OCI-LY3 (cell line): ENCODE data around the gene ANKRD27.

Experiments
- H2AFZ ChIP-seq: fragments of 200-600, 300-600 bp; shearing (Covaris generic); 2 replicates; pipeline ENCODE4 v1.6.0; 2014; ENCODE audit warnings: antibody characterized with exemption, low read depth, low read length
- H3K27ac ChIP-seq: fragments of 200-600, 300-600 bp; sonication (generic); 2 replicates; pipeline ENCODE4 v1.5.1; 2014; ENCODE audit warnings: mild to moderate bottlenecking, low read length, moderate library complexity, mixed read lengths
- H3K27me3 ChIP-seq: fragments of 200-600, 300-600 bp; sonication (generic); 2 replicates; pipeline ENCODE4 v1.6.1; 2014; ENCODE audit warnings: low read depth, low read length, mixed read lengths
- H3K36me3 ChIP-seq: fragments of 200-600, 300-600 bp; sonication (generic); replicated peaks from 2 replicates; pipeline ENCODE3; 2014; ENCODE audit warnings: low read depth, low read length, mixed read lengths
- H3K4me1 ChIP-seq: fragments of 300-600, 200-600 bp; sonication (generic); 2 replicates; pipeline ENCODE4 v1.6.1; 2014; ENCODE audit warnings: low read length, mixed read lengths
- H3K4me2 ChIP-seq: fragments of 200-600, 300-600 bp; sonication (generic); 2 replicates; pipeline ENCODE4 v1.6.1; 2014; ENCODE audit warnings: low read length, mixed read lengths
- H3K4me3 ChIP-seq: fragments of 300-600, 200-600 bp; sonication (generic); 2 replicates; pipeline ENCODE4 v1.5.1; 2014; ENCODE audit warnings: antibody characterized with exemption, mild to moderate bottlenecking, low read length, moderate library complexity
- H3K79me2 ChIP-seq: fragments of 300-600, 200-600 bp; shearing (Covaris generic); 2 replicates; pipeline ENCODE4 v1.6.1; 2014; ENCODE audit warnings: mild to moderate bottlenecking, low read length, mixed read lengths
- H3K9ac ChIP-seq: fragments of 300-600, 200-600 bp; shearing (Covaris generic); 2 replicates; pipeline ENCODE4 v1.6.0; 2014; ENCODE audit warnings: mild to moderate bottlenecking, low read length, moderate library complexity
- H3K9me3 ChIP-seq: fragments of 200-600, 300-600 bp; shearing (Covaris generic); 2 replicates; pipeline ENCODE4 v1.6.1; 2014; ENCODE audit warnings: low read length, mixed read lengths; ENCODE audit not compliant: insufficient read depth
- H4K20me1 ChIP-seq: fragments of 200-600, 300-600 bp; sonication (generic); 2 replicates; pipeline ENCODE4 v1.6.1; 2016; ENCODE audit warnings: low read length, mixed read lengths; ENCODE audit not compliant: insufficient read depth
- EZH2phosphoT487 ChIP-seq: fragments of 200-600 bp; shearing (Covaris generic); IDR thresholded peaks from 2 replicates; pipeline ENCODE4 v1.6.1; 2018; ENCODE audit warnings: antibody characterized with exemption, mixed run types, low read depth
- TF ChIP-seq, protein P1 (sequence below): fragments of 200-600, 300-600 bp; sonication (generic); IDR thresholded peaks from 2 replicates; pipeline ENCODE4 v1.5.1; 2014; ENCODE audit warnings: antibody characterized with exemption, low read length, low read depth

The ANKRD27 gene

DNA sequence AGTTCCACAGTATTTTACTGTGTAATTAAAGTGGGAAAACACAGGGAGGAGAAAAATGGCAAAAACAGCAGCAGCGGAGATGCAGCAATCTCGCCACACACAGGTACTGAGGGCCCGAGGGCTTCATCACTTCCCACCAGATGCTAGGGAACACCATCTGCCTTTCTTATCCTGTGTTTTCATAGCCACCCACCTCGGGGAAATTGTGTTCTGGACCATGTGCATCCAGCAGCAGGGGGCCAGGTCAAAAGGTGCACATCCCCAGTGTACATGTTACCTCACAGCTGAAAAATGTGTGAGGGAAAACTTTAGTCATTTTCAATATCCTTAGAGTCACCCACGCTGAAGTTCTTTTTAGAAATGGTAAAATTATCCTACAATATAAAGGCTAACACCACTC is 63.8 kb downstream of the ANKRD27 start:
- Histone ChIP-seq H4K20me1 (no peaks in the 10 kb centered on the region), H3K9ac (no peak overlapping the region), H3K4me2 (no peak overlapping the region), H3K27me3 (no peaks in the 10 kb centered on the region), H3K79me2 (no peaks in the 10 kb centered on the region), H3K27ac (no peak overlapping the region), H3K9me3 (no peaks in the 10 kb centered on the region), H3K4me1 (no peaks in the 10 kb centered on the region), H3K4me3 (no peak overlapping the region), H3K36me3 (peaks cover 51% of the 10 kb centered on the region), H2AFZ (no peak overlapping the region)
- TF ChIP-seq, protein P1, sequence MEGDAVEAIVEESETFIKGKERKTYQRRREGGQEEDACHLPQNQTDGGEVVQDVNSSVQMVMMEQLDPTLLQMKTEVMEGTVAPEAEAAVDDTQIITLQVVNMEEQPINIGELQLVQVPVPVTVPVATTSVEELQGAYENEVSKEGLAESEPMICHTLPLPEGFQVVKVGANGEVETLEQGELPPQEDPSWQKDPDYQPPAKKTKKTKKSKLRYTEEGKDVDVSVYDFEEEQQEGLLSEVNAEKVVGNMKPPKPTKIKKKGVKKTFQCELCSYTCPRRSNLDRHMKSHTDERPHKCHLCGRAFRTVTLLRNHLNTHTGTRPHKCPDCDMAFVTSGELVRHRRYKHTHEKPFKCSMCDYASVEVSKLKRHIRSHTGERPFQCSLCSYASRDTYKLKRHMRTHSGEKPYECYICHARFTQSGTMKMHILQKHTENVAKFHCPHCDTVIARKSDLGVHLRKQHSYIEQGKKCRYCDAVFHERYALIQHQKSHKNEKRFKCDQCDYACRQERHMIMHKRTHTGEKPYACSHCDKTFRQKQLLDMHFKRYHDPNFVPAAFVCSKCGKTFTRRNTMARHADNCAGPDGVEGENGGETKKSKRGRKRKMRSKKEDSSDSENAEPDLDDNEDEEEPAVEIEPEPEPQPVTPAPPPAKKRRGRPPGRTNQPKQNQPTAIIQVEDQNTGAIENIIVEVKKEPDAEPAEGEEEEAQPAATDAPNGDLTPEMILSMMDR = no peak

DNA sequence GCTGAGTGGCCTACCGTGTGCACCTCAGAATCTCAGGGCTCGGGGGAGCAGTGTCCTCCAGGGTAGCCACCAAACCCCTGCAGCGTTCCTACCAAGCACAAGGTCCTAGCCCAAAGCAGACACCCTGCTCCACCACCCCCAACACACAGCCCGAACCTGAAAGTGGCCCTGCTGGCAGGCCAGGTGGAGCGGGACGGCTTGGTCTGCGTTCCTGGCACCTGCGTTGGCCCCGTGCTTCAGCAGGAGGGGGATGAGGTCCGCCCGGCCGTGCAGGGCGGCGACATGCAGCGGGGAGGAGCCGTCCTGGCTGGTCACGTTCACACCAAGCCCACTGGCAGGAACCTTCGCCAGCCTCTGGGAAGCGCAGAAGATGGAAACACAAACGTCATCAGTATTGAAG is 67.5 kb downstream of the ANKRD27 start:
- H3K27ac ChIP-seq = no peak overlapping the region
- no peaks in the 10 kb centered on the region for H3K4me1 ChIP-seq
- no peak overlapping the region for H3K9ac ChIP-seq
- no peaks in the 10 kb centered on the region for H4K20me1 ChIP-seq
- H3K9me3 ChIP-seq = no peaks in the 10 kb centered on the region
- no peaks in the 10 kb centered on the region for H3K27me3 ChIP-seq
- peaks cover 40% of the 10 kb centered on the region for H3K36me3 ChIP-seq
- H3K79me2 ChIP-seq = no peaks in the 10 kb centered on the region
- H3K4me2 ChIP-seq = no peak overlapping the region
- H3K4me3 ChIP-seq = no peak overlapping the region
- TF ChIP-seq, protein P1 = no peak
- no peak for TF ChIP-seq EZH2phosphoT487
- H2AFZ ChIP-seq = no peak overlapping the region

DNA sequence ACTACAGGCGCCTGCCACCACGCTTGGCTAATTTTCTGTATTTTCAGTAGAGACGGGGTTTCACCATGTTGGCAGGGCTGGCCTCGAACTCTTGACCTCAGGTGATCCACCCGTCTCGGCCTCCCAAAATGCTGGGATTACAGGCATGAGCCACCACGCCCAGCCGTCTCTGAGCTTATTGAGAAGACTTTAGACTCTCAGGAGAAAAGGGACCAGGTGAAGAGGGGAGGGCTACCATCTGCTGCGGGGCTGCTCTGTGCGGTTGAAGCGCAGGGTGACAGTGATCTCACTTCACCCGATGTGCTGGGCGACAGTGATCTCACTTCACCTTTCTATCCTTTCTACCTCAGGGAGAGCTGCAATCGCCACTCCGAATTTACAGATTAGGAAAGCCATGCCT is 68.7 kb downstream of the ANKRD27 start:
- no peak overlapping the region for H3K27ac ChIP-seq
- no peak overlapping the region for H3K9ac ChIP-seq
- no peak overlapping the region for H2AFZ ChIP-seq
- peaks cover 39% of the 10 kb centered on the region for H3K36me3 ChIP-seq
- no peaks in the 10 kb centered on the region for H3K4me1 ChIP-seq
- H3K4me3 ChIP-seq = no peak overlapping the region
- no peaks in the 10 kb centered on the region for H4K20me1 ChIP-seq
- H3K4me2 ChIP-seq = no peak overlapping the region
- H3K9me3 ChIP-seq = no peaks in the 10 kb centered on the region
- H3K27me3 ChIP-seq = no peaks in the 10 kb centered on the region
- TF ChIP-seq EZH2phosphoT487 = no peak
- TF ChIP-seq, protein P1 = no peak
- no peaks in the 10 kb centered on the region for H3K79me2 ChIP-seq

DNA sequence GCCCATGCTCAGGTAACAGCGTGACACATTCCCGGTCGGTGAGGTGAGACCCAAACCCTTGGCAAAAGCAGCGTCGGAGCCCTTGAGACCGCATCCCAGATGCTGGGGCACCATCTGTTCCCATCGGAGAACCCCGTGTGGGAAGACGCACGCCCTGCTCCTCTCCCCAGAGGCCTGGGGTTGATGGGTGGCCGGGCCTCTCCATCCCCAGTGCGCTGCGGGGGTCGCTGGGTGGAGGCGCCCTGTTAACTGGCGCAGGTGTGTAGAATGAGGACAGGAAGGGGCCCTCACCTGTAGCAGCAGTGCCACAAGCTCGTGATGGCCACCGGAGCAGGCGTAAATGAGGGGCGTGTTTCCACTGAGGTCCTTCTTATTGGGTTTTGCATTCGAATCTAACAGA is 69.4 kb downstream of the ANKRD27 start:
- Histone ChIP-seq H4K20me1 (no peaks in the 10 kb centered on the region), H3K4me3 (no peak overlapping the region), H2AFZ (no peak overlapping the region), H3K9me3 (no peaks in the 10 kb centered on the region), H3K36me3 (peaks cover 39% of the 10 kb centered on the region), H3K27ac (no peak overlapping the region), H3K9ac (no peak overlapping the region), H3K79me2 (no peaks in the 10 kb centered on the region), H3K4me1 (no peaks in the 10 kb centered on the region), H3K27me3 (no peaks in the 10 kb centered on the region), H3K4me2 (no peak overlapping the region)
- TF ChIP-seq EZH2phosphoT487 = no peak
- TF ChIP-seq, protein P1 = no peak
